Left ventricle myocardium inferior (tissue), 1 donor: ENCODE data around the gene XRCC5. TPM values are rescaled to one million over a fixed set of nuclear protein-coding genes. Genes with fewer than 3 reads are reported as not detected.
"Not testable (repeated sequence)": the region's sequence is repeated elsewhere in the genome, so short reads cannot be mapped to it uniquely, and the experiment has no call there.

Experiments used
- DNase-seq: peaks from one replicate; pipeline ENCODE4 v3.0.0-alpha.2; 2020
- H3K27ac ChIP-seq: fragments of 200-600 bp; replicated peaks from 2 replicates; pipeline ENCODE4 v1.8.0; 2021
- H3K27me3 ChIP-seq: fragments of 200-600 bp; 2 replicates; pipeline ENCODE4 v1.8.0; 2021; ENCODE audit warnings: low read depth
- H3K36me3 ChIP-seq: fragments of 200-600 bp; 2 replicates; pipeline ENCODE4 v1.8.0; 2021
- H3K4me1 ChIP-seq: fragments of 200-600 bp; 2 replicates; pipeline ENCODE4 v1.8.0; 2021
- H3K4me3 ChIP-seq: fragments of 200-600 bp; 2 replicates; pipeline ENCODE4 v1.8.0; 2021; ENCODE audit warnings: mild to moderate bottlenecking, moderate library complexity
- H3K9me3 ChIP-seq: fragments of 200-600 bp; replicated peaks from 2 replicates; pipeline ENCODE4 v1.8.0; 2021
- intact Hi-C: fragments of 100-400 bp; cut with micrococcal nuclease; formaldehyde crosslinking; loops from one replicate; pipeline ENCODE4 v1.11.0; 2022
- total RNA-seq: library from RNA; stranded (reverse); fragmentation: NEBNext Ultra II Directional; extraction: Animal tissue kit (Norgen Biotek cat#: 25700); gene quantifications from one replicate; pipeline ENCODE4 v1.2.1, GENCODE V29; 2021
- TF ChIP-seq, protein P1 (sequence below): fragments of 200-600 bp; IDR thresholded peaks from 2 replicates; pipeline ENCODE4 v1.8.0; 2021; ENCODE audit warnings: antibody characterized with exemption, mild to moderate bottlenecking, borderline replicate concordance
- donor health status: DM: no; HTN: yes; CAD: no; lungs with severe emphysema.

Gene XRCC5
- total RNA-seq, 1 donor from 2014 or later, result 110 TPM

GRCh38 chr2:216074794-216075193, 34.4 kb upstream of the XRCC5 start:
- Histone ChIP-seq H3K4me1 (no peaks in the 10 kb centered on the region), H3K27me3 (no peaks in the 10 kb centered on the region), H3K9me3 (no peaks in the 10 kb centered on the region), H3K36me3 (peaks cover 13% of the 10 kb centered on the region), H3K4me3 (no peak overlapping the region), H3K27ac (no peak overlapping the region)
- no peak for DNase-seq
- intact Hi-C loops, result no loop called here
- TF ChIP-seq, protein P1, sequence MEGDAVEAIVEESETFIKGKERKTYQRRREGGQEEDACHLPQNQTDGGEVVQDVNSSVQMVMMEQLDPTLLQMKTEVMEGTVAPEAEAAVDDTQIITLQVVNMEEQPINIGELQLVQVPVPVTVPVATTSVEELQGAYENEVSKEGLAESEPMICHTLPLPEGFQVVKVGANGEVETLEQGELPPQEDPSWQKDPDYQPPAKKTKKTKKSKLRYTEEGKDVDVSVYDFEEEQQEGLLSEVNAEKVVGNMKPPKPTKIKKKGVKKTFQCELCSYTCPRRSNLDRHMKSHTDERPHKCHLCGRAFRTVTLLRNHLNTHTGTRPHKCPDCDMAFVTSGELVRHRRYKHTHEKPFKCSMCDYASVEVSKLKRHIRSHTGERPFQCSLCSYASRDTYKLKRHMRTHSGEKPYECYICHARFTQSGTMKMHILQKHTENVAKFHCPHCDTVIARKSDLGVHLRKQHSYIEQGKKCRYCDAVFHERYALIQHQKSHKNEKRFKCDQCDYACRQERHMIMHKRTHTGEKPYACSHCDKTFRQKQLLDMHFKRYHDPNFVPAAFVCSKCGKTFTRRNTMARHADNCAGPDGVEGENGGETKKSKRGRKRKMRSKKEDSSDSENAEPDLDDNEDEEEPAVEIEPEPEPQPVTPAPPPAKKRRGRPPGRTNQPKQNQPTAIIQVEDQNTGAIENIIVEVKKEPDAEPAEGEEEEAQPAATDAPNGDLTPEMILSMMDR, result no peak

- peaks cover 13% of the 10 kb centered on the region for H3K36me3 ChIP-seq
- H3K27me3 ChIP-seq, result no peaks in the 10 kb centered on the region
- TF ChIP-seq, protein P1, result no peak
- H3K9me3 ChIP-seq, result no peaks in the 10 kb centered on the region
- H3K4me1 ChIP-seq, result peaks cover 2% of the 10 kb centered on the region
- no peak overlapping the region for H3K4me3 ChIP-seq
- DNase-seq, result no peak
- intact Hi-C loops, result no loop called here
- no peak overlapping the region for H3K27ac ChIP-seq
Observed at GRCh38 chr2:216075510-216076485, 33.4 kb upstream of the XRCC5 start.

DNA sequence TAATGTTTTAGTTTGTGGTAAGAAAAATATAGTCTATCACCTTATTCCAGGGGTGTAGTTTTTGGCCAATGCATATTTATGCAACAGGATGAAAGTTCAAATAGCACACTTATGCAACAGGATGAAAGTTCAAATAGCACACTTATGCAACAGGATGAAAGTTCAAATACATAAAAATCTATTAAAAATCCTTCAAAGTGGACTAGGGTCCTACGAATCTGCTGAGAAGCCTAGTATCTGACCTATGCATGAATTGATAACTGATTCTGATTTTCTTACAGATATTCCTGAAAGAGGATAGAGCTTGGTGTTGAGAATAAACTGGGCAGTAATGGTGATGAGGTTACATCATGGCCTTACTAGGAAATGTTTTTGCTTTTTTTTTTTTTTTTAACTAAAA, 30.4 kb upstream of the XRCC5 start:
- intact Hi-C loops, result no loop called here
- H3K9me3 ChIP-seq, result no peaks in the 10 kb centered on the region
- no peaks in the 10 kb centered on the region for H3K27me3 ChIP-seq
- peaks cover 6% of the 10 kb centered on the region for H3K36me3 ChIP-seq
- no peak overlapping the region for H3K4me3 ChIP-seq
- DNase-seq, result no peak
- no peak overlapping the region for H3K27ac ChIP-seq
- peaks cover 19% of the 10 kb centered on the region for H3K4me1 ChIP-seq
- TF ChIP-seq, protein P1, result no peak

- H3K36me3 ChIP-seq, H3K27ac ChIP-seq, intact Hi-C loops, H3K9me3 ChIP-seq, H3K27me3 ChIP-seq, DNase-seq, H3K4me3 ChIP-seq: not testable (repeated sequence)
- peaks cover 19% of the 10 kb centered on the region for H3K4me1 ChIP-seq
Observed at GRCh38 chr2:216080048-216080447, 29.1 kb upstream of the XRCC5 start.

GRCh38 chr2:216081012-216081411, 28.1 kb upstream of the XRCC5 start:
- TF ChIP-seq, protein P1, result no peak
- Histone ChIP-seq H3K36me3 (no peaks in the 10 kb centered on the region), H3K27me3 (no peaks in the 10 kb centered on the region), H3K9me3 (no peaks in the 10 kb centered on the region), H3K4me3 (peak overlapping the region; percentile 75), H3K4me1 (peaks cover 19% of the 10 kb centered on the region), H3K27ac (peak overlapping the region; percentile 45)
- intact Hi-C loops, result no loop called here
- no peak for DNase-seq
